A549 (cell line): ENCODE data around the gene FAM107B. TPM values are rescaled to one million over a fixed set of nuclear protein-coding genes. Genes with fewer than 3 reads are reported as not detected.
A peak's percentile ranks its signal among the peaks of the same experiment; 100 is the strongest.

ENCODE experiments used
- ATAC-seq, 2 experiments: fragments of 200-7000 bp in 1 of 2; fragments of >200 bp in 1 of 2; cut with Nextera tagmentation in 1 of 2; cut with Tn5 transposase in 1 of 2; 3 replicates each; pipeline versions ENCODE4 v1.8.0 to v1.9.1; 2018 to 2020; ENCODE audit warnings: mild to moderate bottlenecking in 1 of 2, moderate library complexity in 1 of 2
- CTCF ChIA-PET: fragments of 300-600 bp; sonication (Branson Sonifier 250); formaldehyde crosslinking; extraction: SDS; loops from one replicate; lab custom pipeline; 2021; ENCODE audit warnings: antibody characterized with exemption, inconsistent platforms; lab: Yijun Ruan, JAX
- POLR2A ChIA-PET: fragments of 350-600 bp; formaldehyde crosslinking; extraction: SDS; loops from one replicate; lab custom pipeline; 2021; ENCODE audit warnings: antibody characterized with exemption, inconsistent platforms; lab: Yijun Ruan, JAX
- DNase-seq, 2 experiments: peaks; one replicate each; pipeline versions ENCODE4 v3.0.0 to v3.0.0-alpha.2; 2011 to 2016; ENCODE audit warnings: low read depth in 1 of 2, low spot score in 1 of 2
- FAIRE-seq: peaks from 2 replicates; lab custom pipeline; 2011; peaks lifted over from hg19 to GRCh38; lab: Jason Lieb, UNC
- H3K27ac ChIP-seq, 2 experiments: fragments of >200 bp; sonication (Bioruptor Twin); formaldehyde crosslinking; 3 replicates each; pipeline ENCODE4 v1.5.1; 2016 to 2017
- H3K4me1 ChIP-seq: fragments of >200 bp; sonication (Bioruptor Twin); formaldehyde crosslinking; 3 replicates; pipeline ENCODE4 v1.6.1; 2016
- H3K4me2 ChIP-seq: fragments of >200 bp; sonication (Bioruptor Twin); formaldehyde crosslinking; 3 replicates; pipeline ENCODE4 v1.6.1; 2016
- H3K4me3 ChIP-seq: fragments of >200 bp; sonication (Bioruptor Twin); formaldehyde crosslinking; 3 replicates; pipeline ENCODE4 v1.5.1; 2016
- H3K9me3 ChIP-seq: fragments of >200 bp; sonication (Bioruptor Twin); formaldehyde crosslinking; 3 replicates; pipeline ENCODE4 v1.6.1; 2016
- BHLHE40 ChIP-seq: IDR thresholded peaks from 2 replicates; pipeline ENCODE4 v1.6.1; 2012; ENCODE audit warnings: low read depth, low read length, inconsistent platforms
- CBX2 ChIP-seq: fragments of 200-600 bp; sonication (generic); IDR thresholded peaks from 2 replicates; pipeline ENCODE4 v1.6.1; 2016; ENCODE audit warnings: low read depth, mild to moderate bottlenecking, borderline replicate concordance
- CEBPB ChIP-seq, 2 experiments: fragments of >200 bp in 1 of 2; sonication (Bioruptor Twin) in 1 of 2; formaldehyde crosslinking in 1 of 2; IDR thresholded peaks; 2 replicates each; pipeline ENCODE4 v1.6.1; 2012 to 2016
- CHD4 ChIP-seq: fragments of 200-600 bp; sonication (generic); IDR thresholded peaks from 2 replicates; pipeline ENCODE4 v1.6.1; 2016; ENCODE audit warnings: antibody characterized with exemption, mild to moderate bottlenecking, borderline replicate concordance
- EHMT2 ChIP-seq: fragments of 200-600 bp; sonication (generic); IDR thresholded peaks from 2 replicates; pipeline ENCODE4 v1.6.1; 2016; ENCODE audit warnings: antibody characterized with exemption, low read depth, mild to moderate bottlenecking, moderate library complexity
- EP300 ChIP-seq, 2 experiments: fragments of >200 bp; sonication (Bioruptor Twin); formaldehyde crosslinking; IDR thresholded peaks; 2 replicates in 1 of 2; 3 replicates in 1 of 2; pipeline ENCODE4 v1.6.1; 2016 to 2017
- FOSB ChIP-seq: fragments of 250-450 bp; sonication (Bioruptor Pico); IDR thresholded peaks from 2 replicates; pipeline ENCODE4 v1.5.0; 2020; ENCODE audit warnings: mild to moderate bottlenecking, moderate library complexity
- HDAC2 ChIP-seq: fragments of 200-600 bp; sonication (generic); IDR thresholded peaks from 2 replicates; pipeline ENCODE4 v1.6.1; 2016
- HEYL ChIP-seq: fragments of 250-450 bp; sonication (Bioruptor Pico); IDR thresholded peaks from 2 replicates; pipeline ENCODE4 v1.8.0; 2021; ENCODE audit warnings: mild to moderate bottlenecking, moderate library complexity
- HOXB5 ChIP-seq: fragments of 250-450 bp; sonication (Bioruptor Pico); IDR thresholded peaks from 2 replicates; pipeline ENCODE4 v1.5.0; 2020; ENCODE audit warnings: mild to moderate bottlenecking, moderate library complexity
- JUN ChIP-seq, 2 experiments: fragments of >200 bp; sonication (Bioruptor Twin); formaldehyde crosslinking; IDR thresholded peaks; 2 replicates in 1 of 2; 3 replicates in 1 of 2; pipeline ENCODE4 v1.6.1; 2016 to 2017
- JUNB ChIP-seq: fragments of >200 bp; sonication (Bioruptor Twin); formaldehyde crosslinking; IDR thresholded peaks from 2 replicates; pipeline ENCODE4 v1.6.1; 2016
- KDM1A ChIP-seq: fragments of 200-600 bp; sonication (generic); IDR thresholded peaks from 2 replicates; pipeline ENCODE4 v1.6.1; 2016; ENCODE audit warnings: low read depth, mild to moderate bottlenecking
- MAZ ChIP-seq: fragments of 150-350 bp; IDR thresholded peaks from 2 replicates; pipeline ENCODE4 v1.6.1; 2014; ENCODE audit warnings: antibody characterized with exemption, low read depth, low read length, borderline replicate concordance
- PHF8 ChIP-seq: fragments of 200-600 bp; sonication (generic); IDR thresholded peaks from 2 replicates; pipeline ENCODE4 v1.6.1; 2016; ENCODE audit warnings: low read depth, mild to moderate bottlenecking, antibody characterized with exemption, moderate library complexity, borderline replicate concordance
- POLR2AphosphoS2 ChIP-seq: conservative IDR thresholded peaks from 2 replicates; pipeline ENCODE4 v1.6.1; 2012; ENCODE audit warnings: low read length, improper control_type of control experiment, inconsistent platforms
- RARB ChIP-seq: fragments of 250-450 bp; sonication (Bioruptor Pico); IDR thresholded peaks from 2 replicates; pipeline ENCODE4 v1.8.0; 2021; ENCODE audit warnings: mild to moderate bottlenecking, moderate library complexity
- RNF2 ChIP-seq: fragments of 200-600 bp; sonication (generic); IDR thresholded peaks from 2 replicates; pipeline ENCODE4 v1.6.1; 2016; ENCODE audit warnings: low read depth, mild to moderate bottlenecking, antibody characterized with exemption, moderate library complexity, borderline replicate concordance
- SMC3 ChIP-seq: fragments of >200 bp; sonication (Bioruptor Twin); formaldehyde crosslinking; IDR thresholded peaks from 3 replicates; pipeline ENCODE4 v1.6.1; 2018; ENCODE audit warnings: inconsistent platforms
- TFCP2L1 ChIP-seq: fragments of 250-450 bp; sonication (Bioruptor Pico); IDR thresholded peaks from 2 replicates; pipeline ENCODE4 v1.5.0; 2021; ENCODE audit warnings: mild to moderate bottlenecking
- TP53 ChIP-seq: fragments of 250-450 bp; sonication (Bioruptor Pico); IDR thresholded peaks from 2 replicates; pipeline ENCODE4 v1.5.0; 2021; ENCODE audit warnings: mild to moderate bottlenecking, moderate library complexity
- ZC3H11A ChIP-seq: fragments of 450-650 bp; IDR thresholded peaks from 2 replicates; pipeline ENCODE4 v1.6.1; 2014; ENCODE audit warnings: antibody characterized with exemption, mild to moderate bottlenecking
- ZFP36 ChIP-seq: fragments of 450-650 bp; IDR thresholded peaks from 2 replicates; pipeline ENCODE4 v1.6.1; 2014; ENCODE audit warnings: borderline replicate concordance; ENCODE audit not compliant: partially characterized antibody
- ZNF302 ChIP-seq: fragments of 250-450 bp; sonication (Bioruptor Pico); IDR thresholded peaks from 2 replicates; pipeline ENCODE4 v1.9.0; 2021; ENCODE audit warnings: inconsistent platforms, mild to moderate bottlenecking, moderate library complexity
- WGBS: methylation state at CpG from one replicate; pipeline ENCODE4 v1.1.6; 2017; ENCODE audit errors: missing lambda C conversion rate; 5-methylcytosine and 5-hydroxymethylcytosine counted together
- polyA plus RNA-seq, 4 experiments: library from polyadenylated mRNA; depleted of rRNA in 3 of 4; stranded (reverse); fragments of >200 nt; fragmentation: RNase III in 1 of 4; extraction: RNeasy Plus Mini Kit Qiagen cat#74134 plus additional on column Dnase treatment in 1 of 4; gene quantifications; 2 replicates in 3 of 4; 3 replicates in 1 of 4; pipeline ENCODE4 v1.2.3, GENCODE V29; 2011 to 2017
- TF ChIP-seq, protein P1 (sequence below): fragments of >200 bp; sonication (Bioruptor Twin); formaldehyde crosslinking; IDR thresholded peaks from 2 replicates; pipeline ENCODE4 v1.6.1; 2016
- TF ChIP-seq, protein P2 (sequence below): IDR thresholded peaks from 2 replicates; pipeline ENCODE4 v1.6.1; 2012; ENCODE audit warnings: low read depth, borderline replicate concordance
- TF ChIP-seq, protein P3 (sequence below): fragments of 450-650 bp; IDR thresholded peaks from 2 replicates; pipeline ENCODE4 v1.6.1; 2014; ENCODE audit warnings: antibody characterized with exemption
- TF ChIP-seq, protein P4 (sequence below): IDR thresholded peaks from 2 replicates; pipeline ENCODE4 v1.6.1; 2012
- TF ChIP-seq, protein P5 (sequence below): fragments of 200-600 bp; sonication (generic); IDR thresholded peaks from 2 replicates; pipeline ENCODE4 v1.6.1; 2016; ENCODE audit warnings: antibody characterized with exemption, mild to moderate bottlenecking, moderate library complexity

FAM107B gene
- polyA plus RNA-seq, 2 of the 4 experiments (the other 2 are of a cell fraction), result 99.9 to 173 TPM

DNA sequence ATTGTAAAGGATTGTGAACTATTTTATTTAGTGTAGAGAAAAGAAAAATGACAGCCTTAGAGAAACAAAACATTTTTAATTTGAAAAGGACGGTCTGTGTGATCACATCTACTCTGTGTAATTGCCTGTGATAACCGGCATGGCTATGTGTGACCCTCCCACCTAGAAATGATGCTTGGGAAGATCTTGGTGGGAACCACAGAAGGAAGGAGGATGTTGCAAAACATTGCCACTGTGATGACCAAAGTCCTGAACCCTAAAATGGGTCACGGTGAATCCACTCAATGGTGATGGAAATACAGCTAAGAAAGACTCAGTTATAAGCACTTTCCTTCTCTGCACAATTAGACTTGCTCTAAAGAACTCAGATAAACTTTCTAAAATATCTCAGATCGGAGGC, 222.7 kb downstream of the FAM107B start:
- WGBS, result 82% methylated on average over 4 of the region's 4 CpGs
- ATAC-seq, result no peak
- ChIA-PET POLR2A (no interaction called here), CTCF (interaction anchor here (1.4 to 2.8 kb wide), 3 partner anchors 14 to 271 kb away, joined by 4 to 12 read pairs (median 11); no protein-coding TSS in a partner anchor)
- peaks cover 77% of the 10 kb centered on the region for H3K4me1 ChIP-seq
- no peaks in the 10 kb centered on the region for H3K9me3 ChIP-seq
- H3K4me2 ChIP-seq, result no peak overlapping the region
- TF ChIP-seq BHLHE40 (no peak), FOSB (no peak), CBX2 (no peak), CHD4 (no peak), TFCP2L1 (CRISPR knock-in tag) (no peak), EP300 (IDR thresholded peaks at IDR 0.05) (no peak), HDAC2 (no peak), TP53 (CRISPR knock-in tag) (no peak)
- TF ChIP-seq, protein P1, sequence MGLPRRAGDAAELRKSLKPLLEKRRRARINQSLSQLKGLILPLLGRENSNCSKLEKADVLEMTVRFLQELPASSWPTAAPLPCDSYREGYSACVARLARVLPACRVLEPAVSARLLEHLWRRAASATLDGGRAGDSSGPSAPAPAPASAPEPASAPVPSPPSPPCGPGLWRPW, result no peak
- TF ChIP-seq, protein P2, sequence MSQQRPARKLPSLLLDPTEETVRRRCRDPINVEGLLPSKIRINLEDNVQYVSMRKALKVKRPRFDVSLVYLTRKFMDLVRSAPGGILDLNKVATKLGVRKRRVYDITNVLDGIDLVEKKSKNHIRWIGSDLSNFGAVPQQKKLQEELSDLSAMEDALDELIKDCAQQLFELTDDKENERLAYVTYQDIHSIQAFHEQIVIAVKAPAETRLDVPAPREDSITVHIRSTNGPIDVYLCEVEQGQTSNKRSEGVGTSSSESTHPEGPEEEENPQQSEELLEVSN, result no peak
- TF ChIP-seq, protein P3, sequence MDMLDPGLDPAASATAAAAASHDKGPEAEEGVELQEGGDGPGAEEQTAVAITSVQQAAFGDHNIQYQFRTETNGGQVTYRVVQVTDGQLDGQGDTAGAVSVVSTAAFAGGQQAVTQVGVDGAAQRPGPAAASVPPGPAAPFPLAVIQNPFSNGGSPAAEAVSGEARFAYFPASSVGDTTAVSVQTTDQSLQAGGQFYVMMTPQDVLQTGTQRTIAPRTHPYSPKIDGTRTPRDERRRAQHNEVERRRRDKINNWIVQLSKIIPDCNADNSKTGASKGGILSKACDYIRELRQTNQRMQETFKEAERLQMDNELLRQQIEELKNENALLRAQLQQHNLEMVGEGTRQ, result no peak
- no peak for FAIRE-seq
- no peak for DNase-seq
- H3K4me3 ChIP-seq, result no peak overlapping the region
- H3K27ac ChIP-seq, result no peak overlapping the region

DNA sequence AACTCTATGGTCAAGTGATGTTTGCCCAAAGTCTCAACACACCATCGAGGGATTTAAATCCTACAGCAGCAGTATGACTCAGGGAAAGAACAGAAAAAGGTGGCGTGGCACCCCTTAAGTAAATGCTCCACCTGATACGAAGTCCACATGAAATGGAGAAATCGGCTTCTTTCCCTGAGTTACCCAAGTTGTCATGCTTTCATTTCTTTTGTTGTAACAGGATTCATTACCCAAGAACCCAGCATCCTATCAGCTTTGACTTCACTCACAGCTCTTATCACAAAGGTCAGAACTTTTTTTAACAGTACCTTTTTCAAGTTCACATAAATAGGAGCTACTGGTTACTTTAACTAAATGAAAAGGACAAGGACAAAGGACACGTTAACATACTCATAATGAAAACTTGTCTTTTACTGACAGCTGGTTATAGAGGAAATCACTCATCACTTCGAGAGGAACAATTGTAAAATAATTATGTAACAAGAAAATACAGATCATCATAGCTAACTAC, 224.2 kb downstream of the FAM107B start:
- ChIA-PET CTCF (interaction anchor here (0.9 to 1.2 kb wide), 2 partner anchors 9 to 11 kb away, joined by 4 to 5 read pairs; no protein-coding TSS in a partner anchor), POLR2A (no interaction called here)
- Histone ChIP-seq H3K4me1 (peaks cover 77% of the 10 kb centered on the region), H3K4me3 (no peak overlapping the region), H3K4me2 (peak overlapping the region; percentile 33), H3K9me3 (no peaks in the 10 kb centered on the region), H3K27ac (0 out of 6 replicates have a peak overlapping the region, but pooled peaks of 1 of the 2 experiments have one; percentile 33)
- TF ChIP-seq EHMT2, result no peak
- TF ChIP-seq EP300 (IDR thresholded peaks at IDR 0.05), result no peak
- no peak for TF ChIP-seq ZNF302
- TF ChIP-seq JUN (IDR thresholded peaks at IDR 0.05), result no peak
- TF ChIP-seq BHLHE40, result no peak
- TF ChIP-seq, protein P1, result no peak
- TF ChIP-seq KDM1A, result no peak
- no peak for TF ChIP-seq HDAC2
- no peak for TF ChIP-seq PHF8
- TF ChIP-seq CEBPB (IDR thresholded peaks at IDR 0.05), result no peak
- no peak for TF ChIP-seq MAZ
- no peak for TF ChIP-seq RARB
- TF ChIP-seq RNF2, result no peak
- no peak for TF ChIP-seq ZFP36
- ATAC-seq, result peak in 1 of 2 experiments; percentile 42; a peak in 3 of 6 replicates
- peak in 1 of 2 experiments; percentile 67 for DNase-seq
- FAIRE-seq, result peak; percentile 65
- WGBS, result 41% methylated on average over 6 of the region's 6 CpGs

DNA sequence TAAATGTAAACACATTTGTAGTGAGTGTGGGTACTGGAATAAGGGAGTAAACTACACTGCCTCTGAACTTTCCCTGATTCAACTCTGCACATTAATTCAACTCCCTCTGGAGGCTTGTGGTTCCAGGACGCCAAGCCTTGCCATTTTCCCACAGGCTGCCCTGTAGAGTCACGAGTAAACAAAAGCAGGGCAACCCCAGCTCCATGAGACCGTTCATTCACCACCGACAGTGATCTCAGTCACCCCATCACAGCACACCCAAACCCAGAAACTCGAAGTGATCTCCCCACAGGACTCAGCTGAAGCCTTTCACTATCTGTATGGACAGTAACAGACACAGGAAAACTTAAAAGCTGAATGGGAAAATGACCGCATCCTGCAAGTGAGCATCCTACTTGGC, 225.2 kb downstream of the FAM107B start:
- ATAC-seq, result no peak; a peak in 1 of 6 replicates
- TF ChIP-seq HOXB5 (CRISPR knock-in tag), result no peak
- no peak for TF ChIP-seq SMC3
- no peak for TF ChIP-seq EP300 (IDR thresholded peaks at IDR 0.05)
- TF ChIP-seq, protein P4, sequence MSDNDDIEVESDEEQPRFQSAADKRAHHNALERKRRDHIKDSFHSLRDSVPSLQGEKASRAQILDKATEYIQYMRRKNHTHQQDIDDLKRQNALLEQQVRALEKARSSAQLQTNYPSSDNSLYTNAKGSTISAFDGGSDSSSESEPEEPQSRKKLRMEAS, result no peak
- TF ChIP-seq JUNB, result no peak
- no peak for TF ChIP-seq HDAC2
- no peak for TF ChIP-seq ZC3H11A
- no peak for TF ChIP-seq ZFP36
- TF ChIP-seq, protein P5, sequence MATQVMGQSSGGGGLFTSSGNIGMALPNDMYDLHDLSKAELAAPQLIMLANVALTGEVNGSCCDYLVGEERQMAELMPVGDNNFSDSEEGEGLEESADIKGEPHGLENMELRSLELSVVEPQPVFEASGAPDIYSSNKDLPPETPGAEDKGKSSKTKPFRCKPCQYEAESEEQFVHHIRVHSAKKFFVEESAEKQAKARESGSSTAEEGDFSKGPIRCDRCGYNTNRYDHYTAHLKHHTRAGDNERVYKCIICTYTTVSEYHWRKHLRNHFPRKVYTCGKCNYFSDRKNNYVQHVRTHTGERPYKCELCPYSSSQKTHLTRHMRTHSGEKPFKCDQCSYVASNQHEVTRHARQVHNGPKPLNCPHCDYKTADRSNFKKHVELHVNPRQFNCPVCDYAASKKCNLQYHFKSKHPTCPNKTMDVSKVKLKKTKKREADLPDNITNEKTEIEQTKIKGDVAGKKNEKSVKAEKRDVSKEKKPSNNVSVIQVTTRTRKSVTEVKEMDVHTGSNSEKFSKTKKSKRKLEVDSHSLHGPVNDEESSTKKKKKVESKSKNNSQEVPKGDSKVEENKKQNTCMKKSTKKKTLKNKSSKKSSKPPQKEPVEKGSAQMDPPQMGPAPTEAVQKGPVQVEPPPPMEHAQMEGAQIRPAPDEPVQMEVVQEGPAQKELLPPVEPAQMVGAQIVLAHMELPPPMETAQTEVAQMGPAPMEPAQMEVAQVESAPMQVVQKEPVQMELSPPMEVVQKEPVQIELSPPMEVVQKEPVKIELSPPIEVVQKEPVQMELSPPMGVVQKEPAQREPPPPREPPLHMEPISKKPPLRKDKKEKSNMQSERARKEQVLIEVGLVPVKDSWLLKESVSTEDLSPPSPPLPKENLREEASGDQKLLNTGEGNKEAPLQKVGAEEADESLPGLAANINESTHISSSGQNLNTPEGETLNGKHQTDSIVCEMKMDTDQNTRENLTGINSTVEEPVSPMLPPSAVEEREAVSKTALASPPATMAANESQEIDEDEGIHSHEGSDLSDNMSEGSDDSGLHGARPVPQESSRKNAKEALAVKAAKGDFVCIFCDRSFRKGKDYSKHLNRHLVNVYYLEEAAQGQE, result no peak
- TF ChIP-seq HEYL (CRISPR knock-in tag), result no peak
- no peak for TF ChIP-seq KDM1A
- no peak for TF ChIP-seq POLR2AphosphoS2
- no peak for TF ChIP-seq TFCP2L1 (CRISPR knock-in tag)

More for the DNA sequence above, 225.2 kb downstream of the FAM107B start:
- ChIA-PET POLR2A (no interaction called here), CTCF (interaction anchor here (0.8 to 4.8 kb wide), 5 partner anchors 9 to 25 kb away, joined by 3 to 32 read pairs (median 4); no protein-coding TSS in a partner anchor)
- H3K4me2 ChIP-seq, result no peak overlapping the region; the same call in 2 of the 3 replicates
- WGBS, result 76% methylated on average over 6 of the region's 6 CpGs
- FAIRE-seq (no peak), DNase-seq (no peak)
- no peak overlapping the region for H3K4me3 ChIP-seq
- H3K4me1 ChIP-seq, result peaks cover 77% of the 10 kb centered on the region
- H3K27ac ChIP-seq, result peak overlapping the region in 1 of 2 experiments; percentile 10; a peak in 2 of 6 replicates
- no peaks in the 10 kb centered on the region for H3K9me3 ChIP-seq
